ENCODE measurements around the gene DYRK3. TPM values are rescaled to one million over a fixed set of nuclear protein-coding genes. Genes with fewer than 3 reads are reported as not detected.

The DYRK3 gene
- total and polyA plus RNA-seq, 8 donors, result 2.3 to 7.0 (median 3.8) TPM

GRCh38 chr1:206593351-206593925 lies 41.9 kb upstream of the DYRK3 start:
- Histone ChIP-seq H3K9me3 (no peaks in the 10 kb centered on the region), H3K4me3 (no peak overlapping the region), H3K4me1 (no peaks in the 10 kb centered on the region), H3K36me3 (peaks cover 0 to 55% (median 20%) of the 10 kb centered on the region in 3 donors), H3K27ac (no peak overlapping the region), H3K27me3 (no peaks in the 10 kb centered on the region)
- FAIRE-seq (no peak), ATAC-seq (no peak), DNase-seq (no peak)
- WGBS, 2 donors, result 87 to 97% methylated on average over 7 of the region's 7 CpGs
- no peak for TF ChIP-seq CTCF (IDR thresholded peaks at IDR 0.05)
- intact Hi-C loops (cut with DNase I), result no loop called here

DNA sequence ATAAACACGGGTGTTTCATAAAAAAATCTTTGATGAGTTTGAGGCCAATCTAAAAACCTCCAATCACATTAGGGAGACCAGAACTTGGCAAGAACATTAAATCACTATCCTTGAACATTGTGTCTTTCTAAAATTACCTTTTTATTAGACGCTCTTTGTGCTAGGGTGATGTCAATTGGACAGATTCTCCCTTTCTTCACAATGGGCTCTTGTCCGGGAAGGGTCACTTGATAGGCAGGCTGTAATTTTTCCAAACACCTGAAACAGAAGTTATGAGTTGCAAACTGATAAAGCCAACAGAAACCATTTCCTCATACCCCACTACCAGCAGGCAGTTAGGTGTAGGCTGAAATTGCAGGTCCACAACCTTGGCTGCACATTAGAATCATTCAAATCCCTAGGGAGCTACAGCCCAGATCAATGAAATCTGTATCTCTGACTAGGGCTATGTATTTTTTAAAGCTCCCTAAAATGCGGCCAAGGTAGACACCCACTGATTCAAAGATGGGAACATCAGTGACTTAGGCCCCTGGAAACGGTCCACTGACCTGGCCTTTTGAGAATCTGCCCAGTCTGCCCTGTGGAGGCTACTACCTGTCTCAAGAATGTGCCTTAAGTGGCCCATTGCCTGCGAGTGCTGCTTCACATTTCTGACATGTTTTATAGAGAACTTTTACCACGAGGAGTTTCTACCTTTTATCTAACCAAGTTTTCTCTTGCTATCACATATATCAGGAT lies 39.6 kb upstream of the DYRK3 start:
- Histone ChIP-seq H3K4me3 (no peak overlapping the region), H3K9me3 (no peaks in the 10 kb centered on the region), H3K36me3 (peaks cover 0 to 78% (median 16%) of the 10 kb centered on the region in 3 donors), H3K27me3 (no peaks in the 10 kb centered on the region), H3K27ac (peak overlapping the region in 2 of 4 donors; percentile 29 to 59), H3K4me1 (no peaks in the 10 kb centered on the region)
- 58 to 64% methylated on average over 7 of the region's 7 CpGs for WGBS, 2 donors
- TF ChIP-seq CTCF (IDR thresholded peaks at IDR 0.05), result no peak
- ATAC-seq (peak; percentile 43 to 82 (median 66)), FAIRE-seq (no peak), DNase-seq (no peak)
- intact Hi-C loops (cut with DNase I), result no loop called here

DNA sequence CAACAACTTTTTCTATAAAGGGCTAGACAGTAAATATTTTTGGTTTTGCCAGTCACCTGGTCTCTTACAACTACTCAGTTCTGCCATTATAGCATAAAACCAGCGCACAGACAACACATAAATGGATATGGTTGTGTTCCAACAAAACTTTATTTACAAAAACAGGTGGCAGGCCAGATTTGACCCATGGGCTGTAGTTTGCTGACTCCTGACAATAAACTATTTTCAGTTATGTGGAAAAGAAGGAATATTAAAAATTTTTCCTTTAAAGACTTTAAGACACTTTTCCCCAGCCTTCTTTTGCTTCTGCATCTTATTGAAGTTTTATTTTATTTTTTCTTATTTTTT lies 39.0 kb upstream of the DYRK3 start:
- Histone ChIP-seq H3K4me3 (no peak overlapping the region), H3K27me3 (no peaks in the 10 kb centered on the region), H3K36me3 (peaks cover 0 to 76% (median 16%) of the 10 kb centered on the region in 3 donors), H3K4me1 (no peaks in the 10 kb centered on the region), H3K27ac (peak overlapping the region in 2 of 4 donors; percentile 29 to 59), H3K9me3 (no peaks in the 10 kb centered on the region)
- FAIRE-seq (no peak), DNase-seq (no peak), ATAC-seq (no peak)
- intact Hi-C loops (cut with DNase I), result no loop called here
- 94 to 97% methylated on average over 1 of the region's 1 CpG for WGBS, 2 donors
- TF ChIP-seq CTCF (IDR thresholded peaks at IDR 0.05), result no peak

- 92 to 97% methylated on average over 3 of the region's 3 CpGs for WGBS, 2 donors
- Histone ChIP-seq H3K9me3 (no peaks in the 10 kb centered on the region), H3K4me1 (no peaks in the 10 kb centered on the region), H3K27ac (no peak overlapping the region), H3K27me3 (no peaks in the 10 kb centered on the region), H3K36me3 (peaks cover 0 to 76% (median 19%) of the 10 kb centered on the region in 3 donors), H3K4me3 (no peak overlapping the region)
- FAIRE-seq, result no peak
- no peak for DNase-seq
- ATAC-seq, result peak in 2 of 4 donors; percentile 16 to 54
- intact Hi-C loops (cut with DNase I), result no loop called here
- TF ChIP-seq CTCF (IDR thresholded peaks at IDR 0.05), result no peak
These were observed 34.8 kb upstream of the DYRK3 start for GRCh38 chr1:206600527-206600926.

- TF ChIP-seq CTCF (IDR thresholded peaks at IDR 0.05), result no peak
- Histone ChIP-seq H3K27me3 (no peaks in the 10 kb centered on the region), H3K36me3 (peaks cover 0 to 52% (median 19%) of the 10 kb centered on the region in 3 donors), H3K4me3 (no peak overlapping the region), H3K4me1 (no peaks in the 10 kb centered on the region), H3K27ac (no peak overlapping the region), H3K9me3 (no peaks in the 10 kb centered on the region)
- intact Hi-C loops (cut with DNase I), result no loop called here
- 76 to 90% methylated on average over 5 of the region's 5 CpGs for WGBS, 2 donors
- ATAC-seq (no peak), FAIRE-seq (no peak), DNase-seq (no peak)
These were observed 30.5 kb upstream of the DYRK3 start for GRCh38 chr1:206604861-206605260.

Measured in pancreas (tissue), 10 donors.